HFFc6 (cell line): Measurements from ENCODE around the gene HRH3. TPM values are rescaled to one million over a fixed set of nuclear protein-coding genes. Genes with fewer than 3 reads are reported as not detected.
A peak's percentile ranks its signal among the peaks of the same experiment; 100 is the strongest.

Experiments
- DNase-seq: peaks from one replicate; pipeline ENCODE4 v3.0.0-alpha.2; 2018
- H3K27ac Mint-ChIP-seq: 2 replicates; pipeline ENCODE4 v1.8.0; 2020; ENCODE audit warnings: mild to moderate bottlenecking, mixed read lengths
- H3K27me3 Mint-ChIP-seq: 2 replicates; pipeline ENCODE4 v1.8.0; 2021; ENCODE audit warnings: mild to moderate bottlenecking, moderate library complexity, mixed read lengths; ENCODE audit not compliant: insufficient read depth
- H3K36me3 Mint-ChIP-seq: 2 replicates; pipeline ENCODE4 v1.8.0; 2021; ENCODE audit warnings: low read depth, mixed read lengths
- H3K4me1 Mint-ChIP-seq: 2 replicates; pipeline ENCODE4 v1.8.0; 2020; ENCODE audit warnings: low read depth, mixed read lengths
- H3K4me3 Mint-ChIP-seq: 2 replicates; pipeline ENCODE4 v1.8.0; 2020; ENCODE audit warnings: mild to moderate bottlenecking, moderate library complexity, mixed read lengths
- H3K9me3 Mint-ChIP-seq: 2 replicates; pipeline ENCODE4 v1.8.0; 2020; ENCODE audit warnings: mild to moderate bottlenecking, mixed read lengths
- CTCF ChIP-seq: fragments of 200-600 bp; sonication (generic); IDR thresholded peaks from 2 replicates; pipeline ENCODE4 v1.5.0; 2021; ENCODE audit warnings: antibody characterized with exemption, mild to moderate bottlenecking
- total RNA-seq, 6 experiments: library from RNA; stranded (reverse); fragmentation: NEBNext Ultra II Directional; extraction: Animal tissue kit (Norgen Biotek cat#: 25700); gene quantifications; 2 replicates in 1 of 6; 3 replicates in 5 of 6; pipeline ENCODE4 v1.2.3, GENCODE V29; 2021

Gene HRH3
- total RNA-seq, 6 experiments from 2014 or later, result not detected

- Mint-ChIP-seq H3K36me3 (peaks cover 14% of the 10 kb centered on the region), H3K27me3 (peaks cover 3% of the 10 kb centered on the region; the same call in 1 of the 2 replicates), H3K4me3 (peak overlapping the region; percentile 54), H3K27ac (peak overlapping the region; percentile 83), H3K9me3 (no peaks in the 10 kb centered on the region), H3K4me1 (peaks cover 14% of the 10 kb centered on the region)
- TF ChIP-seq CTCF, result no peak
- DNase-seq, result peak; percentile 81
Observed at GRCh38 chr20:62258499-62259293, 38.6 kb upstream of the HRH3 start.

GRCh38 chr20:62255976-62256375 is 35.9 kb upstream of the HRH3 start:
- 0 out of 2 replicates have a peak overlapping the region, but pooled peaks have one; percentile 16 for H3K27ac Mint-ChIP-seq
- peaks cover 3% of the 10 kb centered on the region; the same call in 1 of the 2 replicates for H3K27me3 Mint-ChIP-seq

GRCh38 chr20:62254021-62254724 is 34.1 kb upstream of the HRH3 start:
- Mint-ChIP-seq H3K27ac (no peak overlapping the region), H3K36me3 (peaks cover 14% of the 10 kb centered on the region; the same call in 1 of the 2 replicates), H3K4me3 (no peak overlapping the region), H3K4me1 (peaks cover 29% of the 10 kb centered on the region), H3K27me3 (peaks cover 3% of the 10 kb centered on the region; the same call in 1 of the 2 replicates), H3K9me3 (no peaks in the 10 kb centered on the region)
- no peak for DNase-seq
- TF ChIP-seq CTCF, result no peak

More at GRCh38 chr20:62255976-62256375, 35.9 kb upstream of the HRH3 start:
- no peak for DNase-seq
- peaks cover 14% of the 10 kb centered on the region; the same call in 1 of the 2 replicates for H3K36me3 Mint-ChIP-seq
- no peak overlapping the region for H3K4me3 Mint-ChIP-seq
- H3K4me1 Mint-ChIP-seq, result peaks cover 24% of the 10 kb centered on the region
- no peak for TF ChIP-seq CTCF
- H3K9me3 Mint-ChIP-seq, result no peaks in the 10 kb centered on the region

GRCh38 chr20:62253398-62253797 is 33.3 kb upstream of the HRH3 start:
- Mint-ChIP-seq H3K36me3 (peaks cover 14% of the 10 kb centered on the region; the same call in 1 of the 2 replicates), H3K27me3 (peaks cover 3% of the 10 kb centered on the region; the same call in 1 of the 2 replicates), H3K27ac (no peak overlapping the region), H3K4me1 (peaks cover 21% of the 10 kb centered on the region), H3K4me3 (no peak overlapping the region), H3K9me3 (no peaks in the 10 kb centered on the region)
- DNase-seq, result no peak
- no peak for TF ChIP-seq CTCF

- peaks cover 3% of the 10 kb centered on the region; the same call in 1 of the 2 replicates for H3K27me3 Mint-ChIP-seq
- no peak for DNase-seq
Observed at GRCh38 chr20:62252342-62252966, 32.4 kb upstream of the HRH3 start.

More at GRCh38 chr20:62252342-62252966, 32.4 kb upstream of the HRH3 start:
- Mint-ChIP-seq H3K4me1 (peaks cover 15% of the 10 kb centered on the region), H3K27ac (no peak overlapping the region), H3K36me3 (peaks cover 14% of the 10 kb centered on the region; the same call in 1 of the 2 replicates), H3K9me3 (no peaks in the 10 kb centered on the region), H3K4me3 (no peak overlapping the region)
- TF ChIP-seq CTCF, result no peak
